GM19239 (cell line): ENCODE results near the gene HOXA13.

Experiments
- DNase-seq: peaks from one replicate; pipeline ENCODE4 v3.0.0; 2011; ENCODE audit warnings: low spot score; ENCODE audit not compliant: insufficient read length
- FAIRE-seq: peaks from 2 replicates; lab custom pipeline; 2011; peaks lifted over from hg19 to GRCh38; lab: Jason Lieb, UNC

HOXA13 gene

GRCh38 chr7:27172823-27173510, 26.9 kb downstream of the HOXA13 start:
- DNase-seq (no peak), FAIRE-seq (no peak)

GRCh38 chr7:27172315-27172774, 27.5 kb downstream of the HOXA13 start:
- FAIRE-seq (no peak), DNase-seq (no peak)

- FAIRE-seq (peak; percentile 40), DNase-seq (no peak)
Observed at GRCh38 chr7:27171637-27172314, 28.1 kb downstream of the HOXA13 start.

GRCh38 chr7:27171325-27171636, 28.6 kb downstream of the HOXA13 start:
- no peak for DNase-seq
- FAIRE-seq = no peak

DNA sequence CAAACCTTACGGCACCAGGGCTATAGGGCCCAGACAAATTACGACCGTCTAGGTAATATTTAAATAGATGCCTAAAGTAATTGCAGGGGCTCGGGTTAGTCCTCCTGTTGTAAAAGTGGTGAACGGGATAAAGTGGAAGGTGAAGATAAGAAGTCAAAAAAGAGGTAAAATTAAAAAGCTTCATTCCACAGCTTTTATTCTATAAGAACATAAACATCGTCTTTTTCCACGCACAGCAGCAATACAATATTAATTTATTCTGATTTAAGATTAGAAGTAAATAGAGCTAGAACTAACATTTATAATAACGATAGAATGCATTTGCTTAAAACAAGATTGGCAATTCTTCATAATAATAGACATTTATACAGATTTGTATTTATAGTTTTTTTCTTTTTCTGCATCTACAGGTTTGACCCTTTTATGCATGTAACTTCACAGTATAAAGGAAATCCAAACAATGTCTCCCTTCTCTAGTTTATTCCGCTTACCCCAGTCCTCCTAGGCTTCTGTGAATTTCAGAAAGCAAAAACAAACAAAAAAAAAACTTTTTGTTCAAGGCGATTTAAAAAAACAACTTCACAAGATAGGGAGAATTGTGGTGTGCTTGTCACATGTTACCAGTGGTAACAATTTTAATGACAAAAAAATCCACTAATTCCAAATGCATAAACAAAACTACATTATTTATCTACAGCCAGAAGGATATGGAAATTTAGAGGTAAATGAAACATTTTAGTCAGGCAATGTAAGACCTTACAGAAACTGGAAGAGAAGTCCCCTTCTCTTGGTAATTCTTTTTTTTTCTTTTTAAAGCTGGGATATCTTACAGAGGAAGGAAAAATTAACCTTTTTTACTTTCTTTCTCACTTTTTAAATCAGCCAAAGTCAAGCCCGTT, 29.2 kb downstream of the HOXA13 start:
- DNase-seq = no peak
- FAIRE-seq = no peak

DNA sequence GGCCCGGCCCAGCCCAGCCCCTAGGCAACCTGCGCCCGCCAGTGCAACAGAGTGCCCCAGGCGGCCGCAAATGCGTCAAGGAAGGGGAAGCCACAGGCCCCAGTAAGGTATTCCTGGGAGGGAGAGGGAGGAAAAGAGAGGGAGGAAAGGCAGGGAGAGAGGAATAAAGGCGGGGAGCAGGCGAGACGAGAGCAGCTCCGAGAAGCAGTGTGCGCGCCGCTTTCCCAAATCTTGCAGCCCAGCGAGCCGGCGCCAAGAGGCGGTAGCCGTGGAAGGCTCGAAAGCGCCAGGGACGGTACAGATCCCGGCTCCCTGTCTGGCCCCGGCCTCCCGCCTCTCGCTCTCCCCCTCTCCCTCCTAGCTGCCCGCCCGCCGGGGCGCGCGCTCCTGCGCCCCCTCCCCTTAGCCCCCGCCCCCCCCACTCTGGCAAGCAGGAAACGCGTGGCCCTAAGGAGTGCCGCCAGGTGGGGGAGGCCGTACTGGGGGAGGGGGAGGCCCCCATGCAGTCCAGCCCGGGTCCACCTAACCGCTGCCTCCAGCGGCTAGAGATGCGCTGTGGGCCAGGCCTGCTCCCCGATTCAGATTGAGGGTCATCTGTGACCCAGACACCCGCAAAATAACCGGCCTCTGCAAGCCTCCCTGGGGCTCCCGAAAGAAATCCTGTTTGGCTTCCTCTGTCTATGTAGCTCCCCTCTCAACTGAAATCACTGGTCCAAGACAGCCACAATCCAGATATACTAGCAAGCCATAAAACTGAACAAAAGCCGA, 30.0 kb downstream of the HOXA13 start:
- FAIRE-seq (no peak), DNase-seq (no peak)

GRCh38 chr7:27168265-27168947, 31.5 kb downstream of the HOXA13 start:
- FAIRE-seq (no peak), DNase-seq (no peak)

GRCh38 chr7:27167916-27168264, 32.0 kb downstream of the HOXA13 start:
- FAIRE-seq (no peak), DNase-seq (no peak)

DNA sequence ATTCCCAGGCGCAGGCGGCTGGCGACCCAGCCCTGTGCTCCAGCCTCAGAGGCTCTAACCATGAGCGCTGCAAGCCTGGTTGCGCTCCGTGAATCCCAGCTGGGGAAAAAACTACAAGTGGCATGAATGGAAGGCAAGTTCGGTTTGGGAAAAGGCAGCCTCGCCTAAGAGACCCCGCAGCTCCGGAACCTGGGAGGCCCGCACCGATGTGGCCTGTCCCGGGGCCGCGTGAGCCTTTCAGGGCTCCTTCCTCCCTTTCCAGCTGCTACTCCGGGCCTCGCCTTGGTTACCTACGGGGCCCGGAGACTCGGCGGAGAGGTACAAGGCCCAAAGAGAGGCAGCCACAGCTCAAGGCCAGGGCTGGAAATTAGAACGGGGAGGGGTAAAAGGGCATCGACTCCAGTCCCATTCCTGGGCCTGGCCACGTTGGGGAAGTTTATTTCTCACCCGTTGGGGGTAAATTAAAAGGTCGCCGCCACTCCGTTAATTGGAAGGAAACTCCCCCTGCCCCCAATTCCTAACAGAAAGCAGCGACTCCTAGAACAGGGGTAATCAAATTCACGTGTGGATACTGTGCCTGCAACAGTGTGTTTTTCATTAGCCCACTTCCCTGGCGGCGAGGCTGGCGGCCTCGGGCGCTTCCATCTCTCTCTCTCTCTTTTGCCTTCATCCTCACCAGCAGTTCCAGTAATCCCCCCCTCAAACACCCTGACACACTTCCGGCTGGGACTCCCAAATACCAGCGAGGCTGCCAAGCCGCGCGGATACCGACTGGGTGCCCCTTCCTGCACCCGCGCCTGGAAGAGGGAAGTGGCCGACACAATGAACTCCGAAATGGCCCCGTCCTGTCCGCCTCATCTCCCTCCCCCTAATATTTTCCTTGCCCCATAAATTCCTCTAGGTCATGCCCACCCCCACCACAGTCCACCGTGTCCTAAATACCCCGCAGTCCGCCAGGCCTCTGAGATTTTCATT, 33.1 kb downstream of the HOXA13 start:
- DNase-seq = no peak
- no peak for FAIRE-seq

GRCh38 chr7:27165996-27166530, 33.8 kb downstream of the HOXA13 start:
- FAIRE-seq (no peak), DNase-seq (no peak)

DNA sequence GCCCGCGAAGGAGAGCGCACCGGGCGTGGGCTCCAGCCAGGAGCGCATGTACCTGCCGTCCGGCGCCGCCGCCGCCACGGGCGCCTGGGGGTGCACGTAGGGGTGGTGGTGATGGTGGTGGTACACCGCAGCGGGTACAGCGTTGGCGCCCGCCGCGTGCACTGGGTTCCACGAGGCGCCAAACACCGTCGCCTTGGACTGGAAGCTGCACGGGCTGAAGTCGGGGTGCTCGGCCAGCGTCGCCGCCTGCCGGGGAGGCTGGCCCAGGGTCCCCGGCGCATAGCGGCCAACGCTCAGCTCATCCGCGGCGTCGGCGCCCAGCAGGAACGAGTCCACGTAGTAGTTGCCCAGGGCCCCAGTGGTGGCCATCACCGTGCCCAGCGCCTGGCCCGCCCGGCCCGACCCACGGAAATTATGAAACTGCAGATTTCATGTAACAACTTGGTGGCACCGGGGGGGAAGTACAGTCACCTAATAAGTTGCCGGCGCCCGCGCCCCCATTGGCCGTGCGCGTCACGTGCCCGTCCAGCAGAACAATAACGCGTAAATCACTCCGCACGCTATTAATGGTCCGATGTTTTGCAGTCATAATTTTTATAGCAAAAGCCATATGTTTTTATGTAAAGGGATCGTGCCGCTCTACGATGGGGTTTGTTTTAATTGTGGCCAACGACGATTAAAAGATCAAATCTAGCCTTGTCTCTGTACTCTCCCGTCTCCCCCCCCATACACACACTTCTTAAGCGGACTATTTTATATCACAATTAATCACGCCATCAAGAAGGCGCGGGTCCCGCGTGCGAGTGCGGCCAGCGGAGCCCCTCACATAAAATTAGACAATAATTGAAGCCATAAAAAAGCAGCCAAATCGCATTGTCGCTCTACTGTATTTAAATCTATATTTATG, 34.5 kb downstream of the HOXA13 start, which contains the start of gene HOXA9:
HOXA9 (minus strand) TSS at position 449 of the 907 bp plus-strand sequence; CDS start at position 369, 80 bp downstream.
- FAIRE-seq = no peak
- DNase-seq = no peak

- FAIRE-seq = no peak
- DNase-seq = no peak
Observed at GRCh38 chr7:27164367-27165088, 35.4 kb downstream of the HOXA13 start.

DNA sequence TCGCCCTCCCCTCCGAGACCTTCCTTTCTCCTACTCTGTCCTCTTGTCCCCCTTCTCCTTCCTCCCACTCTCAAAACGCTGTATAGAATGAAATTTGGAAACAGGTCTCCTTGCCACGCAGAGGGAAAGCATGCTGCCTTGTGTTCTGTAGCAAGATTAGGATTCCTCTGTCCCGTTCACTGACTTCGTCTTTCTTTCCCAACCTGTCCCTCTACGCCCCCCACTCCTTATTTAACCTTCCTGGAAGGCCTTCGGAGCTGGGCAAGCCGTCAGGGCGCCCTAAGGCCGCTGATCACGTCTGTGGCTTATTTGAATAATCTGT, 35.9 kb downstream of the HOXA13 start:
- FAIRE-seq = no peak
- DNase-seq = no peak

DNA sequence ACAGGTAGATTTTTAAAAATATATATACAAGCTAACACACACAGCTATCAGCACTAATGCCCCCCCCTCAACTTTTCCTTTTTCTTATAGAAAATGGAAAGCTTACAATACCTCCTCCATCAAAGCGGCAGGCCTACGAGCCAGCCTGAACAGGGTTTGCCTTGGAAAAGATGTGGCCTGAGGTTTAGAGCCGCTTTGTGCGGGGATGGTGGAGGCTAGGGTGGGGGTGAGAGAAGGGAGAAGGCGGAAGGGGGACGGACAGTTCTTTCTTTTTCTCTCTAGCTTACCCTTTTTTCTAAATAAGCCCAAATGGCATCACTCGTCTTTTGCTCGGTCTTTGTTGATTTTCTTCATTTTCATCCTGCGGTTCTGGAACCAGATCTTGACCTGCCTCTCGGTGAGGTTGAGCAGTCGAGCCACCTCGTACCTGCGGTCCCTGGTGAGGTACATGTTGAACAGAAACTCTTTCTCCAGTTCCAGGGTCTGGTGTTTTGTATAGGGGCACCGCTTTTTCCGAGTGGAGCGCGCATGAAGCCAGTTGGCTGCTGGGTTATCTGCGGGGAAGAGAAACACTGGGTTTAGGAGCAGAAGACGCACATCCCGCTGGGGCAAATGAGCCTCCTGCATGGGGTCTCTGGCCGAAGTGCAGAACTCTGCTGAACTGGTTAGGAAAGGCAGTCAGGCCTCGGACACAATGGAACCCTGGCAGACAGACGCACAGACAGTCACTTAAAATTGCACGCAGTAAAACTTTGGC, 36.4 kb downstream of the HOXA13 start:
- no peak for DNase-seq
- no peak for FAIRE-seq

DNA sequence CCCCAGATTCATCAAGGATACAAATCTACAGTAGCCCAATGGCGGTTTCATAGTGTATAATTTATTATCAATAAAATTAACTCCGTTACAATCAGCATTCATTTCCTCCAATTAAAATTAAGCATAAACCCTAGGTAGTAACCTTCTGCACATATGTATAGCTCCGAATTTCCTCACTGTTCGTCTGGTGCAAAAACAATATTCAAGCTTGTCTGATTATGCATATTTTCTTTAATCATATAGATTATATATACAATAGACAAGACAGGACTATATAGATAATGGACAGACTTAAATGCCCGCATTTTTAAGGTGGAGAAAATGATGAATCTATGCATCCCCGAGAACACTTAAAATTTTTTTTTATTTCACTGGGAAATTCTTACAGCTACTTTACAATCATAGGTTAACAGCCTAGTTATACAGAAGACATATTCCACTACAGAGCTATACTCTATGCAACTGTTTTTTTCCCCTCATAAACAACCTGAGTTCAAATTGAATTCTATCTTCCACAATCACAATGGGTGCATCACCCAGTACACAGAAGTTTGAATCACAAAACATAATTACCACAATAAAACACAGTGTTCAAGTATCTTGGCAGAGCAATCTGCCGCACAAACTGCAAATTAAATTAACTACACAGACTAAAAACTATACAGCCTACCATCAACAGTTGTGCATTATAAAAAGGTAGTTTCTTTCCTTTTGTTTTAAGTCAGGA, 37.2 kb downstream of the HOXA13 start:
- no peak for FAIRE-seq
- DNase-seq = no peak
